ENCODE measurements around the gene PHPT1.
A peak's percentile ranks its signal among the peaks of the same experiment; 100 is the strongest.
"Not testable (repeated sequence)": the region's sequence is repeated elsewhere in the genome, so short reads cannot be mapped to it uniquely, and the experiment has no call there.

PHPT1 gene

GRCh38 chr9:136849038-136849959, at the start of gene PHPT1:
PHPT1 (plus strand) TSS chr9:136849409; CDS start chr9:136849431, 22 bp downstream.
- DNase-seq (ENCODE audit: low read depth, low spot score), result peak; percentile 100

GRCh38 chr9:136799854-136800657, 49.2 kb upstream of the PHPT1 start:
- DNase-seq (ENCODE audit: low read depth, low spot score), result peak; percentile 81

- DNase-seq (ENCODE audit: low read depth, low spot score), result no peak
Measured at GRCh38 chr9:136802321-136802720, 46.9 kb upstream of the PHPT1 start.

GRCh38 chr9:136803009-136803550, 46.1 kb upstream of the PHPT1 start:
- DNase-seq (ENCODE audit: low read depth, low spot score), result not testable (repeated sequence)

- DNase-seq (ENCODE audit: low read depth, low spot score), result no peak
Measured at GRCh38 chr9:136803551-136804508, 45.4 kb upstream of the PHPT1 start.

- no peak for DNase-seq (ENCODE audit: low read depth, low spot score)
Measured at GRCh38 chr9:136804509-136805206, 44.6 kb upstream of the PHPT1 start.

- no peak for DNase-seq (ENCODE audit: low read depth, low spot score)
Measured at GRCh38 chr9:136805207-136805740, 43.9 kb upstream of the PHPT1 start.

GRCh38 chr9:136806067-136806466, 43.1 kb upstream of the PHPT1 start:
- DNase-seq (ENCODE audit: low read depth, low spot score), result no peak

GRCh38 chr9:136806631-136807201, 42.5 kb upstream of the PHPT1 start:
- no peak for DNase-seq (ENCODE audit: low read depth, low spot score)

- peak; percentile 94 for DNase-seq (ENCODE audit: low read depth, low spot score)
Measured at GRCh38 chr9:136807281-136808074, 41.7 kb upstream of the PHPT1 start, which contains the start of gene RABL6. RABL6 (plus strand) TSS chr9:136807948; CDS start chr9:136808197, 249 bp downstream.

- no peak for DNase-seq (ENCODE audit: low read depth, low spot score)
Measured at GRCh38 chr9:136808075-136808805, 41.0 kb upstream of the PHPT1 start.

- peak; percentile 42 for DNase-seq (ENCODE audit: low read depth, low spot score)
Measured at GRCh38 chr9:136808806-136809158, 40.4 kb upstream of the PHPT1 start.

- DNase-seq (ENCODE audit: low read depth, low spot score), result no peak
Measured at GRCh38 chr9:136814725-136815421, 34.3 kb upstream of the PHPT1 start.

- no peak for DNase-seq (ENCODE audit: low read depth, low spot score)
Measured at GRCh38 chr9:136815422-136815782, 33.8 kb upstream of the PHPT1 start.

- DNase-seq (ENCODE audit: low read depth, low spot score), result peak; percentile 82
Measured at GRCh38 chr9:136820971-136821825, 28.0 kb upstream of the PHPT1 start.

GRCh38 chr9:136821826-136822544, 27.2 kb upstream of the PHPT1 start:
- DNase-seq (ENCODE audit: low read depth, low spot score), result no peak
